ENCODE measurements around the gene BGN.

BGN gene

DNA sequence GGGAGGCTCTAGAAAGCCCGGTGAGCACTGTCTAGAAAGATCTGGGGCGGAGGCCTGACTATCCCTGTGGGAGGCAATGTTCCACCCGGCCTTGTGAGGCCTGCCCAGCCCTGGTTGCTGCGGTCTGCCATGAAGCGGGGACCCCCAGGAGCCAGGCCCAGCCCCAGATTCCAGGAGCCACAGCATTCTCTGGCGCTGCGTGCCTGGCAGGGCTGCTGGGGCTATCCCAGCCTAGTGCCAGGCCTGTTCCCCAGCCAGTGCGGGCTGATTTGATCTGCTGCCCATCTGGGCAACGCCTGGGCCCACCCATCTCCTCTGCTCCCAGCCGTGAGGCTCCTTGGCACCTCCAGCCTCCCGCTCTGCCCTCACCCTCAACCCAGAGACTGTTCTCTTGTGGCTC lies 42.3 kb downstream of the BGN start:
- no peak for DNase-seq

DNA sequence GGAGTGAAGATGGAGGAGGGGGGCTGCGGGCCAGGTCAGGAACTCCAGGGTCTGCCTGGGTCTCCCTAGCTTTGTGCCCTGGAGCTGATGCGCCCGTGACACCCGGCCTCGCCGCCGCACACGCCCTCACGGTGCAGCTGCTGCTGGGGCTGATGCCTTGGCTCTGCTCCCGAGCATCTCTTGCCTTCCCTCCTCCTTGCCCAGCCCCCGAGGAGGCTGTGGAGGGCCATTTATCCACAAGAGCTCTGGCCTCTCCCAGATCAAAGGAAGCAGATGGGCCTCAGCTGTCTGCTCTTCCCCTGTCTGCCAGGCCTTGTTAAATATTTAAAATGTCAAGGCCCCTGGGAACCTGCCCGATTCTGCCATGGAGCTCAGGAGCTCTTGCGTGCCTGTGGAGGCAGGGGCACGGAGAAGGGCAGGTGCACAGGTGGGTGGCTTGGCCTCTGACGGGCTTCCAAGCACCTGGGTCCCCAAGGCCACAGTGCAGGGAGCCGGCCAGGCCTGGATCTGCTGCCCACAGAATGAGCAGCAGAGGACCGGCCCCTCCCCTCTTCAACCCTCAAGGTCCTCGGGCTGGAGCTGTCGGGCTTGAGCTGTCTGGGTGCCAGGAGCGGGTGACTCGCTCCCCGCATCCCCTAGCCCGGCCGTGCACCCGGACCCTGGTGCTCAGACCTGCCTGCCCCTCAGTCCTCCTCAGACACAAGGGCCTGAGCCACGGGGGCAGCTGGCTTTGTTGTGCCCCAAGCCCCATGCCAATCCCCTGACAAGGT lies 42.9 kb downstream of the BGN start:
- DNase-seq, result no peak

DNA sequence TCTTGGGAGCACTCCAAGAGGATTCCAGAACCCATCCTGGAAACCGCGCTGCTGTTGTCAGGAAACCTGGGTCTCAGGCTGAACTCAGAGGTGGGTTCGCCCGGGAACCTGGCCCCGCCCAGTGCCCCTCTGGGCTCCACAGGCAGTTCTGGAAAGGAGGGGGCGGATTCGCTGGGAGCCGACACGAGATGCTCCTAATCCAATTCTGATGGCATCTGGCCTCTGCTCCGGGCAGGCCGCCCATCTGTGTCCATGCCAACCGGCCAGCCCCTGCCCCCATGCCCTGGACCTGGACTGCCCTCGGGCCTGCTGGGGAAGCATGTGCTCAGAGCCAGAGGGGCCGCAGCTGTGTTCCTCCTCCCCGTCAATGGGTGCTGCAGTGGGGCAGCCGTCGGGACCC lies 43.6 kb downstream of the BGN start:
- DNase-seq, result no peak

DNA sequence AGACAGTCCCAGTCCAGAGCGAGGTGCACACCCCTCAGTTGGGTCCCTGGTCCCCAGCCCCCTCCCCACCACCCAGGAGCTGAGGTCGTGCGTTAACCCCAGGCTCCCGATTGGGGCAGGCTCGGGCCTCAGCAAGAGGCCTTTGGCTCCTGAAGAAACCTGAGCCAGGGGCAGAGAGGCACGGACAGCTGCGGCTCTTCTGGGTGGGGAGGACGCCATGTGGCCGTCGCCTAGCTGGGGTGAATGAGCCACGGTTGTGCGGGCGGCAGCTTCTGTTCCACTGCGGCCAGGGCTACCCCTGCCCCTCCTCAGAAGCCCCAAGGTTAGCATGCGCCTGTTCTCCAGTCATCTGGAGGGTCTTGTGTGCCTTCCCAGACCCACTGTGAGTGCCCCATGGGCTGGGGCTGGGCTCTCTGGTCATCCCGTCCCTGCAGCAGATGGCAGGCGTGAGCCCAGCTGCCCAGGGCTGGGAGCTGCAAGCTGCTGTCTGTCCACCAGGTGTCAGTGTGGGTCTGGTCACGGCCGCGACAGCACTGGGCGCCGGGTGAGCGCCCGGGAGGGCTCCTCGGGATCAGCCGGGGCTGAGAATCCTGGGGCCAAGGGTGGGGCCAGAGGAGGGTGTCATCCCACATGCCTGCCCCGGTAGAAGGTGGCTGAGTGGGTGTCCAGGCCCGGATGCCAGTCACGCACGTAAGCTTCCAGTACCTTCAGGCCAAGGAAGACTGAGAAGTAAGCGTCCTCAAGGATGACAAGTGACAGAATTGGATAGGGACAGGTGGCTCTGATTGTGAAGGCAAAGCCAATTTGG lies 44.6 kb downstream of the BGN start:
- DNase-seq, result peak; percentile 13 to 19

DNA sequence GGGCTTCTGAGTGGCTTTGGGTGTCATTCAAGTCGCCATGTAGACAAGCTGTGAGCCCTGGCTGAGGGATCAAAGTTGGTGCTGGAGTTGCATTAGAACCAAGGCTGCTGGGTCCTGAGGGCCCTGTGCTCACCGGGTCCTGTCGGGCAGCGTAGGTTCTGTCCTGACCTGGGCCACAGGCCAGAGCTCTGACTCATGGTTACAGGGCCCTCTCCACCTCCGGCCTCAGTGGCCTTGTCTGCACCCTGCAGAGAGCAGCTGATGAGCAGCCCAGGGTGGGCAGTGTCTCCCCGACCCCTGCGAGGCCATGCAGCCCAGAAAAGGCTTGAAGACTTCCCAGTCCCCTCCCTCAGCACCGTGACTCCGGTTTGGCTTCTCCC lies 45.2 kb downstream of the BGN start:
- no peak for DNase-seq

DNA sequence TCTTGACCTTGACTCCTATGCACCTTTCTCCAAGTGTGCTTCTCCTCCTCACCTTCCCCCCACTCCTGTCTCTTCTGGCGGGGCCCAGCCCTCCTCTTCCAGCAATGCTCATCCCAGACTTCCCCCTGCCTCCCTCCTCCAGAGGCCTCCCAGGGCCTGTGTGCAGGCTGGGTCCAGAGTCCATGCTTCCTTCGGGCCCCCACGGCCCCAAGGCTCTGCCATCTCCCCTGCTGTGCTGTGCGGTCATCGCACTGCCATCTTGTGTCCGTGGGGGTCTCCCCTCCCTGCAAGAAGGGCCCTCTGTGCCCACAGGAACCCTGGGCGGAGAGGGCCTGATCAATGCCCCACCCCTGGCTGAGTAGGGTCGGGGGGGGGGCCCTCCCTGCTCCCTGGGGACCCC lies 49.9 kb downstream of the BGN start:
- no peak for DNase-seq

DNA sequence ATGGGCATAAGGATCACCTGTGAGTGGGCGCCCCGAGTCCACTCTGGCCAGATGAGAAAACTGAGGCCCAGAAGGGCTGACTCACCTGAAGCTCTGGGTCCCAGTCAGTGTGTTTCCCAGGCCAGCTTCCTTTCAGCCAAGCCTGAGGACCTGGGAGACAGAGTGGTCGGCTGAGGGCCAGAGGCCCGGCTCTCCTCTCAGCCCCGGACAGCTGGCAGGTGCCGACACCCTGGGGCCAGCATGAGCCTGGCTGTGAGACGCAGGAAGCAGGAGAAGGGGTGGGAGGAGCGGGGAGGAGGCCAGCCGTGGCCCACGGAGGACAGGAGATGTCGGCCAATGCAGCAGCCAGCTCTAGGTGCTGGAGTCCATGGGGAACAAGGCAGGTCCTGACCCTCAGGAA lies 51.6 kb downstream of the BGN start:
- no peak for DNase-seq

DNA sequence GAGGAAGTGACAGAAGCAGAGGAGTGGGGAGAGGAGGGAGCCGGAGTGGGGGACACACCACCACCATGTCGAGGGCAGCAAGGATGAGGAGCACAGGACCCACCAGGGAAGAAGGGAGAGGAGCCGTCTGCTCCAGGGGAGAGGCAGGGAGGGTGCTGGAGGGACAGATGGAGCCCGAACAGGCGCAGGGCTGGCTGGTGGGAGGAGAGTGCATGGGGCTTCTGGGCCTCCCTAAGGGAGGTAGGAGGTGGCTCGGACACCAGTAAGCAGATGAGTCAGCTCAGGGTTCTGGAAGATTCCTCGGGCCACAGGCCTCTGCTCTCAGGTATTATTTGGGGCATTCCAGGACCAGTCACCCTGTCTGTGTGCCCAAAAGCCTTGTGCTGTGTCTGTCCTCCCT lies 52.4 kb downstream of the BGN start:
- DNase-seq, result no peak

DNA sequence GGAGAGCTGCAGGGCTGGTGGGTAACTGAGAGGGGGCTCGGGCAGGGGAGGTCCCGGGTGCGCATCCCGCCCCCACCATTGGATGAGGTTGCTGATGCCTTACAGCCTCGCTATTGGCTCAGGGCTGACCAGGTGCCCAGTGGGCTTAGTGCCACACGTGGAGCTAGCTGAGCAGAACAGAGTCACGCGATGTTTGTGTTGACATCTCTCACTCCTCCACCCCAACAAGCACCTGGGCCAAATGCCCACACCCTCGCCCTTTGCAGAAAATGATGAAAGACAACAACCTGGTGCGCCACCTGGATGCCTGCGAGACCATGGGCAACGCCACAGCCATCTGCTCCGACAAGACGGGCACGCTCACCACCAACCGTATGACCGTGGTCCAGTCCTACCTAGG lies 54.5 kb downstream of the BGN start:
- DNase-seq, result no peak

DNA sequence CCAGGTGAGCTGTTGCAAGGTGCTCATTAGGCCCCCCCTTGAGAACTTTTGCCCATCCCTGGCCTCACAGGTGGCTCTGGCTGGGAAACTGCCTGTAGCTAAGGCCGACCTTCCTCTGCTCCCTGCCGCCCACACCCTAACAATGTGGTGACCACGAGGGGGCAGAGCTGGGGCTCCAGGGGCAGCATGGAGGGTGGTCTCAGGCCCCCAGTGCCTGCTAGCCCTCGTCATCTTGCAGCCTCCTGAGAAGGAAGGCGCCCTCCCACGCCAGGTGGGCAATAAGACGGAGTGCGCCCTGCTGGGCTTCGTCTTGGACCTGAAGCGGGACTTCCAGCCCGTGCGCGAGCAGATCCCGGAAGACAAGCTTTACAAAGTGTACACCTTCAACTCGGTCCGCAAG lies 55.0 kb downstream of the BGN start:
- no peak for DNase-seq

DNA sequence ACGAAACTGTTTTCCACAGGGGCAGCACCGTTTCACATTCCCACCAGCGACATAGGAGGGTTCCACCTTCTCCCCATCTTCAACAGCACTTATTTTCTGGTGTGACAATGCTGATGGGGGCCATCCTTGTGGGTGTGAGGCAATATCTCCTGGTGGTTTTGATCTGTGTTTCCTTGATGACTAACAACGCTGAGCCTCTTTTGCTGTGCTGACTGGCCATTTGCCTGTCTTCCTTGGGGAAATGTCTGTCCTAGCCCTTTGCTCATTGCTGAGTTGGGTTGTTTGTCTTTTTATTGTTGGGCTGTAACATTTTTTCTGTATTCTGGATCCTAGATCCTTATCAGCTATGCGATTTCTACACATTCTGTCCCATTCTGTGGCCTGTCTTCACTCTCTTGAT lies 56.4 kb downstream of the BGN start:
- DNase-seq, result peak in 1 of 2 experiments; percentile 35

DNA sequence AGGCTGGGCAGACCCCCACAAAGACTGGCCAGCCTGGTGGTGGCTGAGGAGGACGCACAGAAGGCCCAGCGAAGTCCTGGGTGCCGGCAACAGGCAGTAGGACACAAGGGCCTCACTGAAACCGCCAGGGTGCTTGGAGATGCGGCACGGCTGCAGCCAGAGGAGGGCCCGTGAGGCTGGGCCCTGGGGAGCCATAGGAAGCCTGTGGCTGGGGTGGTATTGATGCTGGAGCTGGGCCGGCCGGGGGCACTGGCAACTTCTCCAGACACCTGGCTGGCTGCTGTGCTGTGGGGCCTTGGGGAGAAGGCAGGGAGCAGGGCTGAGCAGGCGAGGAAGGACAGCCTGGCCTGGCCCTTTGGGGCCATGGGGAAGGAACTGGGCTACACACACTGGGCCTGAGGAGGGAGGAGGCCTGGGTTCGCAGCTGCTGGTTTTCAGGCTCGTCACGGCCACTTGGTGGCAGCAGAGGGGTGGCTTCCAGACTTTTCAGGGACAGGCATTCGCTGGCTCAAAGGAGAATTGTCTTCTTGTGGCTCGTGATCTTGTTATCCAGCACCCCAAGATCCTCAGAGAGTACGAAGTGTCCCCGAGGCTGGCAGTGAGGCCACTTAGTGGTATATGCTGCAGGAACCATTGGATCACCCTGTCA lies 59.9 kb downstream of the BGN start:
- peak; percentile 48 to 70 for DNase-seq

DNA sequence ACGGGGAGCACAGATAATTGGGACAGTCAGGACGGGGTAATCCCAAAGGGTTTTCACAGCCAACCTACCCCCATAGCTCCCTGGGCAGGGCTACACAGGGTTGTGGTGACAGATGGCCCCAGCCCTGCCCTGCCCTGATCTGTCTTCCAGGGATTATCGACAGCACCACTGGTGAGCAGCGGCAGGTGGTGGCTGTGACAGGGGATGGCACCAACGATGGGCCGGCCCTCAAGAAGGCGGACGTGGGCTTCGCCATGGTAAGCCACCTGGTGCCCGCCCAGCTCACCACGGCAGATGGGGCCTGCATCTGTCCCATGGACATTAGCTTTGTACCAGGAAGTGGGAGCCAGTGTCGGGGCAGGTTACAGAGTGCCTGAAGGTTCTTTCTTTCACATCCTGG lies 62.0 kb downstream of the BGN start:
- no peak for DNase-seq

DNA sequence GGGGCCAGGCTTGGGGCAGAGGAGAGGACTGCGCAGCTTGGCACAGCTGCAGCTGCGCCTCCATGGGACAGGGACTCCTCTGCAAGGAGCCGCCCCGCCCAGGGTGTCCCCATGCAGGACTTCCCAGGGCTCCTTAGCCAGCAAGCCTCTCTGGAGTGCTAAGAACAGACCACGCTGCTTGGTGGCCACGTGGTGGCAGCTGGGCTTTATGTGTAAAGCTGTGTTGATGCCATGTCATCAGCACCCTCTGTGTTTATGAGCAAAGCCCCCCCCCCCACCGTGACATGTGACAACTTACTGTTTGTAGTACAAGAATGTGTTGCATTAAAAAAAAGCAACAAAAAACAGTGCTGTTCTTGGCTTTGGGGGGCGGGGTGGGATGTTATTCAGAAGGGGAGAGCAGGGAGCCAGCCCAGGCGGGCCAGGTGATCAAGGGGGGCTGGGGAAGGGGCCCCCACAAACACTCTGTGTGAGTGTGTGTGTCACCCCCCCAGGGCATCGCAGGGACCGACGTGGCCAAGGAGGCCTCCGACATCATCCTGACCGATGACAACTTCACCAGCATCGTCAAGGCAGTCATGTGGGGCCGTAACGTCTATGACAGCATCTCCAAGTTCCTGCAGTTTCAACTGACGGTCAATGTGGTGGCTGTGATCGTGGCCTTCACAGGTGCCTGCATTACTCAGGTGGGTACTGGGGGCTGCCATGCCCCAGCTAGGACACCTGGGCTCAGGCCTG lies 63.0 kb downstream of the BGN start:
- DNase-seq, result no peak

Measured in AML-193 (cell line).